ENCODE results near the gene GNS.

- TF ChIP-seq, protein P1, sequence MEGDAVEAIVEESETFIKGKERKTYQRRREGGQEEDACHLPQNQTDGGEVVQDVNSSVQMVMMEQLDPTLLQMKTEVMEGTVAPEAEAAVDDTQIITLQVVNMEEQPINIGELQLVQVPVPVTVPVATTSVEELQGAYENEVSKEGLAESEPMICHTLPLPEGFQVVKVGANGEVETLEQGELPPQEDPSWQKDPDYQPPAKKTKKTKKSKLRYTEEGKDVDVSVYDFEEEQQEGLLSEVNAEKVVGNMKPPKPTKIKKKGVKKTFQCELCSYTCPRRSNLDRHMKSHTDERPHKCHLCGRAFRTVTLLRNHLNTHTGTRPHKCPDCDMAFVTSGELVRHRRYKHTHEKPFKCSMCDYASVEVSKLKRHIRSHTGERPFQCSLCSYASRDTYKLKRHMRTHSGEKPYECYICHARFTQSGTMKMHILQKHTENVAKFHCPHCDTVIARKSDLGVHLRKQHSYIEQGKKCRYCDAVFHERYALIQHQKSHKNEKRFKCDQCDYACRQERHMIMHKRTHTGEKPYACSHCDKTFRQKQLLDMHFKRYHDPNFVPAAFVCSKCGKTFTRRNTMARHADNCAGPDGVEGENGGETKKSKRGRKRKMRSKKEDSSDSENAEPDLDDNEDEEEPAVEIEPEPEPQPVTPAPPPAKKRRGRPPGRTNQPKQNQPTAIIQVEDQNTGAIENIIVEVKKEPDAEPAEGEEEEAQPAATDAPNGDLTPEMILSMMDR (conservative IDR thresholded peaks at IDR 0.05; ENCODE audit: low read depth, low read length) = no peak
- no peak for TF ChIP-seq POLR2A (IDR thresholded peaks at IDR 0.05; ENCODE audit: low read depth, low read length)
Observed at GRCh38 chr12:64685605-64686004, 73.6 kb downstream of the GNS start.

All from IMR-90 (cell line).